Measurements from ENCODE around the gene SFRP2. TPM values are rescaled to one million over a fixed set of nuclear protein-coding genes. Genes with fewer than 3 reads are reported as not detected.

SFRP2 gene
- total RNA-seq, 4 donors from 2014 or later, result 7.2 to 20.3 (median 18.7) TPM

DNA sequence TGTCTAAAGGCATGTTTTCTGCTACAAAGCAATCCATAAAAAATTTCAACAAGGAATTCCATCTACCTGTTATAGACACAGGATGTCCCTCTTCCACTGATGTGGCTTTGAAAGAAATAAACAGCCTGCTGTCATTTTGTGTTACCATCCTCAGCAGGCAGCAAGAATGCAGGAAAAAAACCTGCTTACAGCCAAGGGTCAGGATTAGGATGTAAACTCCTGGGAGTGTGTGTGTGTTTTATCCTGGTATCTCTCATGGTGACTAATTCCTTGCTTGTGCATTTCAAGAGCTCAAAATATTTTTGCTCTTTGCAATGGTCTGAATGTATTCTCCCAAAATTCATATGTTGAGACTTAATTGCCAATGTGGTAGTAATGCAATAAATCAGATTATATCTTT lies 28.6 kb upstream of the SFRP2 start:
- H3K9me3 ChIP-seq, result no peaks in the 10 kb centered on the region
- no peak overlapping the region for H3K4me3 ChIP-seq
- H3K27me3 ChIP-seq, result no peaks in the 10 kb centered on the region
- TF ChIP-seq POLR2A (IDR thresholded peaks at IDR 0.05), result no peak
- TF ChIP-seq, protein P1, sequence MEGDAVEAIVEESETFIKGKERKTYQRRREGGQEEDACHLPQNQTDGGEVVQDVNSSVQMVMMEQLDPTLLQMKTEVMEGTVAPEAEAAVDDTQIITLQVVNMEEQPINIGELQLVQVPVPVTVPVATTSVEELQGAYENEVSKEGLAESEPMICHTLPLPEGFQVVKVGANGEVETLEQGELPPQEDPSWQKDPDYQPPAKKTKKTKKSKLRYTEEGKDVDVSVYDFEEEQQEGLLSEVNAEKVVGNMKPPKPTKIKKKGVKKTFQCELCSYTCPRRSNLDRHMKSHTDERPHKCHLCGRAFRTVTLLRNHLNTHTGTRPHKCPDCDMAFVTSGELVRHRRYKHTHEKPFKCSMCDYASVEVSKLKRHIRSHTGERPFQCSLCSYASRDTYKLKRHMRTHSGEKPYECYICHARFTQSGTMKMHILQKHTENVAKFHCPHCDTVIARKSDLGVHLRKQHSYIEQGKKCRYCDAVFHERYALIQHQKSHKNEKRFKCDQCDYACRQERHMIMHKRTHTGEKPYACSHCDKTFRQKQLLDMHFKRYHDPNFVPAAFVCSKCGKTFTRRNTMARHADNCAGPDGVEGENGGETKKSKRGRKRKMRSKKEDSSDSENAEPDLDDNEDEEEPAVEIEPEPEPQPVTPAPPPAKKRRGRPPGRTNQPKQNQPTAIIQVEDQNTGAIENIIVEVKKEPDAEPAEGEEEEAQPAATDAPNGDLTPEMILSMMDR (IDR thresholded peaks at IDR 0.05), result no peak
- no peaks in the 10 kb centered on the region for H3K4me1 ChIP-seq
- H3K27ac ChIP-seq, result no peak overlapping the region
- DNase-seq, result no peak
- H3K36me3 ChIP-seq, result no peaks in the 10 kb centered on the region

GRCh38 chr4:153816542-153816941 lies 27.7 kb upstream of the SFRP2 start:
- TF ChIP-seq, protein P1 (IDR thresholded peaks at IDR 0.05), result no peak
- no peak for TF ChIP-seq POLR2A (IDR thresholded peaks at IDR 0.05)
- Histone ChIP-seq H3K27ac (no peak overlapping the region), H3K9me3 (no peaks in the 10 kb centered on the region), H3K36me3 (no peaks in the 10 kb centered on the region), H3K4me3 (no peak overlapping the region), H3K27me3 (no peaks in the 10 kb centered on the region), H3K4me1 (no peaks in the 10 kb centered on the region)
- no peak for DNase-seq

DNA sequence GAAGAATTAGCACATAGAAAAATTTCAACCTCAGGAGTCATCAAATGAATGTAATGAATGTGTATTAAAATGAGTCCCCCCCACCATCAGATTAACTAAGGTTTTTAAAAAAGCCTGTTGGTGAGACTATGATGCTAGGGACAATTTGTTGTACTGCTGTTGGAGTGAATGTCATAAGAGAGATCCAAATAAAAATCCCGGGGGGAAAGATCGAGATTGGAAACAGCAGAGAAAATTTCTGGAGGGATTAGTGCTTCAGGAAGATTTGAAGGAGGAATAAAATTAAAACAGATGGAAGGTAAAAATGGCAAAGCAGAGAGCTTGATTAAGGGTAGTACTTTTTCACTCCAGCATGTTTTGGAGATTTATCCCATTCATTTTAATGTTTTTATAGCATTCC lies 25.9 kb upstream of the SFRP2 start:
- no peak for TF ChIP-seq POLR2A (IDR thresholded peaks at IDR 0.05)
- TF ChIP-seq, protein P1 (IDR thresholded peaks at IDR 0.05), result no peak
- H3K27me3 ChIP-seq, result no peaks in the 10 kb centered on the region
- no peaks in the 10 kb centered on the region for H3K9me3 ChIP-seq
- no peak overlapping the region for H3K4me3 ChIP-seq
- no peaks in the 10 kb centered on the region for H3K4me1 ChIP-seq
- no peak for DNase-seq
- no peak overlapping the region for H3K27ac ChIP-seq
- H3K36me3 ChIP-seq, result no peaks in the 10 kb centered on the region

DNA sequence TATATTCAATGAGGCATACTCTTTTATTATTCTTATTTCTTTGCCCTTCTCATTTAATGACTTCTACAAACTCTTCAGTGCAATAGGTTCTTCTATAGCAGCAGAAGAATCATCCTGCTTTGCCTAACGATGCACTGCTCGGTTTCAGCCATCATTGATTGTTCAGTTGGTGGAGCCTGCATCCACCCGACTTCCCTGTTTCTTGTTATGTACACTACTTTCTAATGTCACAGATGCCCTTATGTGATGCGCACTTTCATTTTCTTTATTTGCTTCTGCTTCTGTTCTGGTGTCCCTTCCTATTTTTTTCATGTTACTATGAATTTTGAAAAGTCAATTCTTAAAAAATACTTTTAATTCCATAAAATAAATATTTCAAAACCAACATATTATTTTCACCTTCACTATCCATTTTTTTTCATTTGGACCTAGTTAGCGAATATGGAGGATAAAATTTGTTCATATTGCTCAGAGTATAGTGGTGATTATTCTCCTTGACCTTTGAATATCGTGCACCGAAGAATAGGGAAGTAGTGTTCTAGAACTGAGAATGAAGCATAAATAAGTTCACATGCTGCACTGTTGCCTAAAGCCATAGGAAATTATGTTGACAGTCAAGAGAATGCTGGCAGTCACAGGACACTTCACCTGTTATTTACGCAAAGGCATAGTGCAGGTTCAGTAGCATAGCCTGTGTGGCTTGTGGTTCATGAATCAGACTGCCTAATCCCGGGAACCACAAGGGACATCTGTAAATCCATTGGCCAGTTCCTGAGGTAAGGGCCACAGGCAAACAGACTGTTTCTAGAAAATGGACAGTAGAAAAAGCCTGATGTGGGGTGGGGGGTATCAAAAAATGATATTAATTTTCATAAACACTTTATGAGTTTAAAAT lies 21.3 kb upstream of the SFRP2 start:
- no peak for DNase-seq
- no peaks in the 10 kb centered on the region for H3K9me3 ChIP-seq
- H3K4me3 ChIP-seq, result no peak overlapping the region
- TF ChIP-seq, protein P1 (IDR thresholded peaks at IDR 0.05), result no peak
- no peak for TF ChIP-seq POLR2A (IDR thresholded peaks at IDR 0.05)
- H3K27ac ChIP-seq, result no peak overlapping the region
- no peaks in the 10 kb centered on the region for H3K36me3 ChIP-seq
- no peaks in the 10 kb centered on the region for H3K4me1 ChIP-seq
- no peaks in the 10 kb centered on the region for H3K27me3 ChIP-seq

DNA sequence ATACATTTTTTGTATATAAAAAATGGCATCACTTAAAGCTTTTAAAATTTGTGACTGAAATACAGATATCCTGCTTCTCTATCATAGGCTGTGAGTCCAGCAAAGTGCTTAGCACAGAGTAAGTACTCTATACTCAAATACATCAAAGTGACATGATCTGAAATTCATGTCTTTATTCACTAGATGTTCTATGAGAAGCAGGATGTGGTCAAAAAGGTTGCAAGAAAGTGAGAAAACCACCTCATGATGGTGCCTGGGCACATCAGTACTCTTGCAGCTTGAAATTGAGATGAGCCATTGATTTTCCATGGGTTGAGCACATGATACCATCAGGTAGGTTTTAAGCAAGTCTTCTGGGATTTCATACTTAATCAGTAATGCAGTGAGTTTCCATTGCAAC lies 20.4 kb upstream of the SFRP2 start:
- no peak for DNase-seq
- H3K36me3 ChIP-seq, result no peaks in the 10 kb centered on the region
- TF ChIP-seq, protein P1 (IDR thresholded peaks at IDR 0.05), result no peak
- no peak for TF ChIP-seq POLR2A (IDR thresholded peaks at IDR 0.05)

More for the DNA sequence above, 20.4 kb upstream of the SFRP2 start:
- H3K9me3 ChIP-seq, result no peaks in the 10 kb centered on the region
- H3K27me3 ChIP-seq, result no peaks in the 10 kb centered on the region
- H3K4me1 ChIP-seq, result no peaks in the 10 kb centered on the region
- H3K27ac ChIP-seq, result no peak overlapping the region
- no peak overlapping the region for H3K4me3 ChIP-seq

Measured in Peyer's patch (tissue), 4 donors.